ENCODE results near the gene BMP4. TPM values are rescaled to one million over a fixed set of nuclear protein-coding genes. Genes with fewer than 3 reads are reported as not detected.
A peak's percentile ranks its signal among the peaks of the same experiment; 100 is the strongest.

Gene BMP4
- polyA plus RNA-seq, 2 donors, result 2.6 to 3.8 TPM

- Histone ChIP-seq H3K9me3 (ENCODE audit: control insufficient read depth in 2 of 2, insufficient read depth in 1 of 2, low read depth in 1 of 2, low read length in 1 of 2) (no peaks in the 10 kb centered on the region), H3K4me3 (ENCODE audit: low read depth in 1 of 2, low read length in 2 of 2) (no peak overlapping the region), H3K27ac (ENCODE audit: low read depth in 2 of 2, low read length in 1 of 2) (no peak overlapping the region), H3K4me1 (ENCODE audit: control insufficient read depth in 2 of 2, insufficient read depth in 2 of 2, low read length in 1 of 2) (no peaks in the 10 kb centered on the region), H3K27me3 (ENCODE audit: control insufficient read depth in 1 of 2, insufficient read depth in 2 of 2, low read length in 2 of 2) (no peaks in the 10 kb centered on the region), H3K36me3 (ENCODE audit: control insufficient read depth in 2 of 2, insufficient read depth in 2 of 2, low read length in 1 of 2) (no peaks in the 10 kb centered on the region)
- 78 to 86% methylated on average over 7 of the region's 7 CpGs for WGBS, 2 donors
Measured at GRCh38 chr14:53934778-53935414, 21.7 kb downstream of the BMP4 start.

GRCh38 chr14:53932966-53933365 lies 23.7 kb downstream of the BMP4 start:
- Histone ChIP-seq H3K4me3 (ENCODE audit: low read depth in 1 of 2, low read length in 2 of 2) (no peak overlapping the region), H3K36me3 (ENCODE audit: control insufficient read depth in 2 of 2, insufficient read depth in 2 of 2, low read length in 1 of 2) (no peaks in the 10 kb centered on the region), H3K27ac (ENCODE audit: low read depth in 2 of 2, low read length in 1 of 2) (no peak overlapping the region), H3K27me3 (ENCODE audit: control insufficient read depth in 1 of 2, insufficient read depth in 2 of 2, low read length in 2 of 2) (no peaks in the 10 kb centered on the region), H3K9me3 (ENCODE audit: control insufficient read depth in 2 of 2, insufficient read depth in 1 of 2, low read depth in 1 of 2, low read length in 1 of 2) (no peaks in the 10 kb centered on the region), H3K4me1 (ENCODE audit: control insufficient read depth in 2 of 2, insufficient read depth in 2 of 2, low read length in 1 of 2) (no peaks in the 10 kb centered on the region)

- WGBS, 2 donors, result 66 to 70% methylated on average over 2 of the region's 2 CpGs
- peaks cover 0 to 2% of the 10 kb centered on the region in 2 donors for H3K4me1 ChIP-seq (ENCODE audit: control insufficient read depth in 2 of 2, insufficient read depth in 2 of 2, low read length in 1 of 2)
- no peaks in the 10 kb centered on the region for H3K9me3 ChIP-seq (ENCODE audit: control insufficient read depth in 2 of 2, insufficient read depth in 1 of 2, low read depth in 1 of 2, low read length in 1 of 2)
Measured at GRCh38 chr14:53929871-53930715, 26.5 kb downstream of the BMP4 start.

GRCh38 chr14:53927171-53927570 lies 29.5 kb downstream of the BMP4 start:
- no peak overlapping the region for H3K4me3 ChIP-seq (ENCODE audit: low read depth in 1 of 2, low read length in 2 of 2)
- no peak overlapping the region for H3K27ac ChIP-seq (ENCODE audit: low read depth in 2 of 2, low read length in 1 of 2)
- no peaks in the 10 kb centered on the region for H3K9me3 ChIP-seq (ENCODE audit: control insufficient read depth in 2 of 2, insufficient read depth in 1 of 2, low read depth in 1 of 2, low read length in 1 of 2)
- no peaks in the 10 kb centered on the region for H3K27me3 ChIP-seq (ENCODE audit: control insufficient read depth in 1 of 2, insufficient read depth in 2 of 2, low read length in 2 of 2)
- peaks cover 0 to 3% of the 10 kb centered on the region in 2 donors for H3K4me1 ChIP-seq (ENCODE audit: control insufficient read depth in 2 of 2, insufficient read depth in 2 of 2, low read length in 1 of 2)
- H3K36me3 ChIP-seq (ENCODE audit: control insufficient read depth in 2 of 2, insufficient read depth in 2 of 2, low read length in 1 of 2), result no peaks in the 10 kb centered on the region
- WGBS, 2 donors, result 70 to 80% methylated on average over 5 of the region's 5 CpGs

More at GRCh38 chr14:53929871-53930715, 26.5 kb downstream of the BMP4 start:
- Histone ChIP-seq H3K27me3 (ENCODE audit: control insufficient read depth in 1 of 2, insufficient read depth in 2 of 2, low read length in 2 of 2) (no peaks in the 10 kb centered on the region), H3K36me3 (ENCODE audit: control insufficient read depth in 2 of 2, insufficient read depth in 2 of 2, low read length in 1 of 2) (no peaks in the 10 kb centered on the region), H3K27ac (ENCODE audit: low read depth in 2 of 2, low read length in 1 of 2) (no peak overlapping the region), H3K4me3 (ENCODE audit: low read depth in 1 of 2, low read length in 2 of 2) (no peak overlapping the region)

GRCh38 chr14:53925201-53925766 lies 31.3 kb downstream of the BMP4 start:
- WGBS, 2 donors, result 84 to 89% methylated on average over 6 of the region's 6 CpGs
- H3K4me1 ChIP-seq (ENCODE audit: control insufficient read depth in 2 of 2, insufficient read depth in 2 of 2, low read length in 1 of 2), result peaks cover 0 to 3% of the 10 kb centered on the region in 2 donors
- no peaks in the 10 kb centered on the region for H3K9me3 ChIP-seq (ENCODE audit: control insufficient read depth in 2 of 2, insufficient read depth in 1 of 2, low read depth in 1 of 2, low read length in 1 of 2)
- H3K36me3 ChIP-seq (ENCODE audit: control insufficient read depth in 2 of 2, insufficient read depth in 2 of 2, low read length in 1 of 2), result no peaks in the 10 kb centered on the region
- no peak overlapping the region for H3K4me3 ChIP-seq (ENCODE audit: low read depth in 1 of 2, low read length in 2 of 2)
- no peaks in the 10 kb centered on the region for H3K27me3 ChIP-seq (ENCODE audit: control insufficient read depth in 1 of 2, insufficient read depth in 2 of 2, low read length in 2 of 2)
- no peak overlapping the region for H3K27ac ChIP-seq (ENCODE audit: low read depth in 2 of 2, low read length in 1 of 2)

- no peak overlapping the region for H3K27ac ChIP-seq (ENCODE audit: low read depth in 2 of 2, low read length in 1 of 2)
- WGBS, 2 donors, result 10 to 18% methylated on average over 4 of the region's 4 CpGs
- H3K36me3 ChIP-seq (ENCODE audit: control insufficient read depth in 2 of 2, insufficient read depth in 2 of 2, low read length in 1 of 2), result no peaks in the 10 kb centered on the region
Measured at GRCh38 chr14:53924753-53925152, 31.9 kb downstream of the BMP4 start.

GRCh38 chr14:53921027-53921426 lies 35.6 kb downstream of the BMP4 start:
- peak overlapping the region in 1 of 2 donors; percentile 42 for H3K27ac ChIP-seq (ENCODE audit: low read depth in 2 of 2, low read length in 1 of 2)
- no peaks in the 10 kb centered on the region for H3K9me3 ChIP-seq (ENCODE audit: control insufficient read depth in 2 of 2, insufficient read depth in 1 of 2, low read depth in 1 of 2, low read length in 1 of 2)
- H3K4me1 ChIP-seq (ENCODE audit: control insufficient read depth in 2 of 2, insufficient read depth in 2 of 2, low read length in 1 of 2), result peaks cover 0 to 3% of the 10 kb centered on the region in 2 donors
- H3K4me3 ChIP-seq (ENCODE audit: low read depth in 1 of 2, low read length in 2 of 2), result no peak overlapping the region
- H3K36me3 ChIP-seq (ENCODE audit: control insufficient read depth in 2 of 2, insufficient read depth in 2 of 2, low read length in 1 of 2), result no peaks in the 10 kb centered on the region
- H3K27me3 ChIP-seq (ENCODE audit: control insufficient read depth in 1 of 2, insufficient read depth in 2 of 2, low read length in 2 of 2), result no peaks in the 10 kb centered on the region
- WGBS, 2 donors, result 44 to 53% methylated on average over 3 of the region's 3 CpGs

More at GRCh38 chr14:53924753-53925152, 31.9 kb downstream of the BMP4 start:
- no peak overlapping the region for H3K4me3 ChIP-seq (ENCODE audit: low read depth in 1 of 2, low read length in 2 of 2)
- no peaks in the 10 kb centered on the region for H3K27me3 ChIP-seq (ENCODE audit: control insufficient read depth in 1 of 2, insufficient read depth in 2 of 2, low read length in 2 of 2)
- no peaks in the 10 kb centered on the region for H3K9me3 ChIP-seq (ENCODE audit: control insufficient read depth in 2 of 2, insufficient read depth in 1 of 2, low read depth in 1 of 2, low read length in 1 of 2)
- peaks cover 0 to 3% of the 10 kb centered on the region in 2 donors for H3K4me1 ChIP-seq (ENCODE audit: control insufficient read depth in 2 of 2, insufficient read depth in 2 of 2, low read length in 1 of 2)

- Histone ChIP-seq H3K27ac (ENCODE audit: low read depth in 2 of 2, low read length in 1 of 2) (no peak overlapping the region), H3K36me3 (ENCODE audit: control insufficient read depth in 2 of 2, insufficient read depth in 2 of 2, low read length in 1 of 2) (no peaks in the 10 kb centered on the region), H3K27me3 (ENCODE audit: control insufficient read depth in 1 of 2, insufficient read depth in 2 of 2, low read length in 2 of 2) (peaks cover 0 to 4% of the 10 kb centered on the region in 2 donors), H3K9me3 (ENCODE audit: control insufficient read depth in 2 of 2, insufficient read depth in 1 of 2, low read depth in 1 of 2, low read length in 1 of 2) (no peaks in the 10 kb centered on the region), H3K4me3 (ENCODE audit: low read depth in 1 of 2, low read length in 2 of 2) (no peak overlapping the region), H3K4me1 (ENCODE audit: control insufficient read depth in 2 of 2, insufficient read depth in 2 of 2, low read length in 1 of 2) (no peaks in the 10 kb centered on the region)
- 82 to 85% methylated on average over 1 of the region's 1 CpG for WGBS, 2 donors
Measured at GRCh38 chr14:53916239-53916638, 40.4 kb downstream of the BMP4 start.

GRCh38 chr14:53915364-53916014 lies 41.1 kb downstream of the BMP4 start:
- Histone ChIP-seq H3K27ac (ENCODE audit: low read depth in 2 of 2, low read length in 1 of 2) (no peak overlapping the region), H3K27me3 (ENCODE audit: control insufficient read depth in 1 of 2, insufficient read depth in 2 of 2, low read length in 2 of 2) (peaks cover 0 to 4% of the 10 kb centered on the region in 2 donors), H3K4me3 (ENCODE audit: low read depth in 1 of 2, low read length in 2 of 2) (no peak overlapping the region), H3K9me3 (ENCODE audit: control insufficient read depth in 2 of 2, insufficient read depth in 1 of 2, low read depth in 1 of 2, low read length in 1 of 2) (no peaks in the 10 kb centered on the region), H3K36me3 (ENCODE audit: control insufficient read depth in 2 of 2, insufficient read depth in 2 of 2, low read length in 1 of 2) (no peaks in the 10 kb centered on the region), H3K4me1 (ENCODE audit: control insufficient read depth in 2 of 2, insufficient read depth in 2 of 2, low read length in 1 of 2) (no peaks in the 10 kb centered on the region)
- WGBS, 2 donors, result 53 to 66% methylated on average over 4 of the region's 4 CpGs

Data from esophagus (tissue), 2 donors.